SK-N-SH (cell line): ENCODE data around the gene CD3D. TPM values are rescaled to one million over a fixed set of nuclear protein-coding genes. Genes with fewer than 3 reads are reported as not detected.
"Not testable (repeated sequence)": the region's sequence is repeated elsewhere in the genome, so short reads cannot be mapped to it uniquely, and the experiment has no call there.

Source experiments
- CTCF ChIA-PET: fragments of 300-600, 350-600 bp; formaldehyde crosslinking; extraction: SDS; loops from one replicate; lab custom pipeline; 2021; lab: Yijun Ruan, JAX
- POLR2A ChIA-PET: fragments of 350-600 bp; sonication (Branson Sonifier 250); formaldehyde crosslinking; extraction: SDS; loops from one replicate; lab custom pipeline; 2020; ENCODE audit warnings: antibody characterized with exemption, inconsistent platforms; lab: Yijun Ruan, JAX
- DNase-seq: peaks from one replicate; pipeline ENCODE4 v3.0.0; 2012
- H2AFZ ChIP-seq: fragments of 200-600 bp; sonication (generic); 2 replicates; pipeline ENCODE4 v1.8.1; 2016; ENCODE audit warnings: antibody characterized with exemption, mild to moderate bottlenecking, low read depth
- H3F3A ChIP-seq: fragments of 200-600 bp; sonication (generic); replicated peaks from 2 replicates; pipeline ENCODE3; 2016; ENCODE audit warnings: antibody characterized with exemption, mild to moderate bottlenecking; ENCODE audit not compliant: insufficient read depth
- H3K27ac ChIP-seq, 2 experiments: fragments of 200-500 bp in 1 of 2; fragments of 200-600 bp in 1 of 2; sonication (Bioruptor generic) in 1 of 2; sonication (generic), shearing (Covaris generic) in 1 of 2; 2 replicates each; pipeline versions ENCODE4 v1.5.1 to v1.6.1; 2014 to 2016; ENCODE audit warnings: low read depth in 2 of 2, inconsistent platforms in 1 of 2, low read length in 1 of 2, mild to moderate bottlenecking in 1 of 2, mixed read lengths in 1 of 2
- H3K27me3 ChIP-seq: fragments of 200-600 bp; sonication (generic), shearing (Covaris generic); 2 replicates; pipeline ENCODE4 v1.6.1; 2016; ENCODE audit warnings: mixed run types; ENCODE audit not compliant: insufficient read depth
- H3K36me3 ChIP-seq, 2 experiments: fragments of 200-500 bp in 1 of 2; fragments of 200-600 bp in 1 of 2; sonication (Bioruptor generic) in 1 of 2; sonication (generic) in 1 of 2; replicated peaks in 1 of 2; 2 replicates each; pipeline versions ENCODE3 to v1.5.1; 2014 to 2016; ENCODE audit warnings: low read length in 1 of 2, mild to moderate bottlenecking in 1 of 2; ENCODE audit not compliant: insufficient read depth in 2 of 2, control insufficient read depth in 1 of 2
- H3K4me1 ChIP-seq, 2 experiments: fragments of 200-500 bp in 1 of 2; fragments of 200-600 bp in 1 of 2; sonication (Bioruptor generic) in 1 of 2; sonication (generic), shearing (Covaris generic) in 1 of 2; 2 replicates each; pipeline versions ENCODE4 v1.5.1 to v1.6.1; 2014 to 2016; ENCODE audit warnings: low read depth in 1 of 2, low read length in 1 of 2, mixed run types in 1 of 2; ENCODE audit not compliant: insufficient read depth in 2 of 2, control insufficient read depth in 1 of 2
- H3K4me2 ChIP-seq: fragments of 200-600 bp; sonication (generic), shearing (Covaris generic); 2 replicates; pipeline ENCODE4 v1.6.1; 2017; ENCODE audit warnings: mixed run types
- H3K4me3 ChIP-seq, 2 experiments: fragments of 200-500 bp in 1 of 2; fragments of 200-600 bp in 1 of 2; sonication (Bioruptor generic) in 1 of 2; sonication (generic), shearing (Covaris generic) in 1 of 2; 2 replicates each; pipeline versions ENCODE4 v1.5.1 to v1.8.1; 2014 to 2016; ENCODE audit warnings: low read depth in 2 of 2, inconsistent platforms in 1 of 2, low read length in 1 of 2, mild to moderate bottlenecking in 1 of 2, mixed read lengths in 1 of 2, moderate library complexity in 1 of 2
- H3K79me2 ChIP-seq: fragments of 200-600 bp; sonication (generic); 2 replicates; pipeline ENCODE4 v1.8.1; 2017; ENCODE audit warnings: mild to moderate bottlenecking; ENCODE audit not compliant: insufficient read depth
- H3K9ac ChIP-seq: fragments of 200-600 bp; sonication (generic); 2 replicates; pipeline ENCODE4 v1.6.1; 2017; ENCODE audit warnings: mixed run types
- H3K9me2 ChIP-seq: fragments of 200-600 bp; sonication (generic); 2 replicates; pipeline ENCODE4 v1.6.1; 2017; ENCODE audit warnings: mixed run types
- H3K9me3 ChIP-seq: fragments of 200-600 bp; sonication (generic); 2 replicates; pipeline ENCODE4 v1.6.1; 2017; ENCODE audit warnings: mixed run types, mild to moderate bottlenecking, moderate library complexity
- H4K20me1 ChIP-seq: fragments of 200-600 bp; sonication (generic); 2 replicates; pipeline ENCODE4 v1.6.1; 2017; ENCODE audit warnings: mild to moderate bottlenecking, mixed run types; ENCODE audit not compliant: insufficient read depth
- CTCF ChIP-seq: fragments of 200-600 bp; sonication (generic); IDR thresholded peaks from 2 replicates; pipeline ENCODE4 v1.6.1; 2017; ENCODE audit warnings: antibody characterized with exemption, mild to moderate bottlenecking, moderate library complexity
- ELF1 ChIP-seq: IDR thresholded peaks from 2 replicates; pipeline ENCODE4 v1.4.0; 2012
- FOXM1 ChIP-seq: IDR thresholded peaks from 2 replicates; pipeline ENCODE4 v1.4.0; 2012; ENCODE audit warnings: low read depth, mild to moderate bottlenecking
- GABPA ChIP-seq: IDR thresholded peaks from 2 replicates; pipeline ENCODE4 v1.4.0; 2012; ENCODE audit warnings: low read depth, mild to moderate bottlenecking
- GATA2 ChIP-seq: sonication (generic); formaldehyde crosslinking; IDR thresholded peaks from 2 replicates; pipeline ENCODE4 v1.5.0; 2020; ENCODE audit warnings: mild to moderate bottlenecking, missing genetic modification reagents
- MAX ChIP-seq: IDR thresholded peaks from 2 replicates; pipeline ENCODE4 v1.4.0; 2012; ENCODE audit warnings: low read depth
- RAD21 ChIP-seq: IDR thresholded peaks from 2 replicates; pipeline ENCODE4 v1.6.1; 2012; ENCODE audit warnings: mild to moderate bottlenecking, low read length
- REST ChIP-seq: IDR thresholded peaks from 2 replicates; pipeline ENCODE4 v1.6.1; 2012; ENCODE audit warnings: mild to moderate bottlenecking, low read depth, low read length, moderate library complexity
- RXRA ChIP-seq: IDR thresholded peaks from 2 replicates; pipeline ENCODE4 v1.4.0; 2012; ENCODE audit warnings: low read depth, mild to moderate bottlenecking, borderline replicate concordance
- SMC3 ChIP-seq: IDR thresholded peaks from 2 replicates; pipeline ENCODE4 v1.6.1; 2012; ENCODE audit warnings: low read depth, low read length, improper control_type of control experiment
- TCF12 ChIP-seq: IDR thresholded peaks from 2 replicates; pipeline ENCODE4 v1.4.0; 2012
- TEAD4 ChIP-seq: IDR thresholded peaks from 2 replicates; pipeline ENCODE4 v1.4.0; 2012; ENCODE audit warnings: mild to moderate bottlenecking, borderline replicate concordance; ENCODE audit not compliant: insufficient read depth
- USF1 ChIP-seq: IDR thresholded peaks from 2 replicates; pipeline ENCODE4 v1.4.0; 2012; ENCODE audit warnings: low read depth, borderline replicate concordance
- USF2 ChIP-seq: fragments of 150-350 bp; IDR thresholded peaks from 2 replicates; pipeline ENCODE4 v1.6.1; 2017; ENCODE audit warnings: antibody characterized with exemption, low read length, low read depth, borderline replicate concordance
- YY1 ChIP-seq: IDR thresholded peaks from 2 replicates; pipeline ENCODE4 v1.4.0; 2012; ENCODE audit warnings: low read depth, mild to moderate bottlenecking
- ZBTB33 ChIP-seq: IDR thresholded peaks from 2 replicates; pipeline ENCODE4 v1.4.0; 2012; ENCODE audit warnings: low read depth, borderline replicate concordance
- WGBS: methylation state at CpG from one replicate; pipeline ENCODE4 v1.1.6; 2017; ENCODE audit warnings: low lambda C conversion rate; 5-methylcytosine and 5-hydroxymethylcytosine counted together
- polyA plus RNA-seq, 3 experiments: library from polyadenylated mRNA; depleted of rRNA; stranded (reverse); fragments of >200 nt; gene quantifications; 2 replicates each; pipeline ENCODE4 v1.2.3, GENCODE V29; 2012

The CD3D gene
- polyA plus RNA-seq, 1 of the 3 experiments (the other 2 are of a cell fraction): 0.44 TPM

GRCh38 chr11:118310271-118310670, 32.2 kb downstream of the CD3D start:
- no peak for DNase-seq
- no peak overlapping the region for H3K27ac ChIP-seq
- no peaks in the 10 kb centered on the region for H3K79me2 ChIP-seq
- no peaks in the 10 kb centered on the region for H3F3A ChIP-seq
- ChIA-PET CTCF (no interaction called here), POLR2A (no interaction called here)
- H3K4me2 ChIP-seq: no peak overlapping the region
- TF ChIP-seq ZBTB33 (no peak), GABPA (no peak), USF2 (no peak), GATA2 (CRISPR knock-in tag) (no peak), SMC3 (no peak), YY1 (no peak), MAX (no peak), TCF12 (no peak), RXRA (no peak), RAD21 (no peak), REST (no peak), FOXM1 (no peak), USF1 (no peak), TEAD4 (no peak), ELF1 (no peak), CTCF (no peak)
- H3K9ac ChIP-seq: no peak overlapping the region
- no peaks in the 10 kb centered on the region for H3K9me2 ChIP-seq
- H2AFZ ChIP-seq: no peak overlapping the region
- no peaks in the 10 kb centered on the region for H3K9me3 ChIP-seq
- no peak overlapping the region for H3K4me3 ChIP-seq
- peaks cover 28% of the 10 kb centered on the region; the same call in 1 of the 2 replicates for H3K27me3 ChIP-seq
- H3K36me3 ChIP-seq: no peaks in the 10 kb centered on the region
- no peaks in the 10 kb centered on the region for H4K20me1 ChIP-seq
- WGBS: 32% methylated on average over 3 of the region's 3 CpGs
- no peaks in the 10 kb centered on the region for H3K4me1 ChIP-seq

GRCh38 chr11:118308995-118309528, 33.4 kb downstream of the CD3D start:
- CTCF ChIA-PET: not testable (repeated sequence)

More at GRCh38 chr11:118308995-118309528, 33.4 kb downstream of the CD3D start:
- H3K9me2 ChIP-seq, H3K27ac ChIP-seq, H3K4me2 ChIP-seq, H2AFZ ChIP-seq, H3K79me2 ChIP-seq, H3K36me3 ChIP-seq, H3K9me3 ChIP-seq, H3K9ac ChIP-seq, H4K20me1 ChIP-seq, H3K4me3 ChIP-seq, POLR2A ChIA-PET, H3F3A ChIP-seq, DNase-seq, H3K4me1 ChIP-seq: not testable (repeated sequence)
- 20% methylated on average over 3 of the region's 5 CpGs for WGBS
- H3K27me3 ChIP-seq: peaks cover 22% of the 10 kb centered on the region; the same call in 1 of the 2 replicates
